PC-3 (cell line): ENCODE measurements around the gene KCND3. TPM values are rescaled to one million over a fixed set of nuclear protein-coding genes. Genes with fewer than 3 reads are reported as not detected.

Source experiments
- ATAC-seq: fragments of 200-7000 bp; cut with Tn5 transposase; 2 replicates; pipeline ENCODE4 v1.9.1; 2020; ENCODE audit warnings: mild to moderate bottlenecking, moderate library complexity
- BruUV-seq: library from RNA; stranded (reverse); fragments of 400-500 nt; replicated peaks from 2 replicates; lab custom pipeline; 2021; lab: Mats Ljungman, UMichigan
- CTCF ChIA-PET: fragments of 300-600 bp; sonication (Branson Sonifier 250); formaldehyde crosslinking; loops from one replicate; lab custom pipeline; 2022; ENCODE audit warnings: antibody characterized with exemption; lab: Charles Lee
- POLR2A ChIA-PET: fragments of 300-600 bp; sonication (Branson Sonifier 250); formaldehyde crosslinking; loops from one replicate; lab custom pipeline; 2022; ENCODE audit warnings: antibody characterized with exemption; ENCODE audit not compliant: unreplicated experiment; lab: Charles Lee
- DNase-seq: peaks from one replicate; pipeline ENCODE4 v3.0.0-alpha.2; 2015
- H2AFZ ChIP-seq: fragments of 300-600 bp; sonication (generic); 2 replicates; pipeline ENCODE4 v1.6.0; 2016; ENCODE audit warnings: antibody characterized with exemption, low read length
- H3F3A ChIP-seq: fragments of 300-600 bp; sonication (generic); one replicate; pipeline ENCODE4 v1.6.0; 2017; ENCODE audit warnings: antibody characterized with exemption, low read length, control low read depth, mild to moderate bottlenecking; ENCODE audit not compliant: unreplicated experiment
- H3K27ac ChIP-seq: fragments of 300-600 bp; sonication (generic); 2 replicates; pipeline ENCODE4 v1.5.1; 2016; ENCODE audit warnings: mild to moderate bottlenecking, low read length
- H3K27me3 ChIP-seq: fragments of 300-600 bp; sonication (generic); 2 replicates; pipeline ENCODE4 v1.6.1; 2016; ENCODE audit warnings: low read length, mixed read lengths
- H3K36me3 ChIP-seq: fragments of 300-600 bp; sonication (generic); 2 replicates; pipeline ENCODE4 v1.6.1; 2016; ENCODE audit warnings: low read depth, mixed run types, low read length, mixed read lengths
- H3K4me1 ChIP-seq: fragments of 300-600 bp; sonication (generic); 2 replicates; pipeline ENCODE4 v1.5.1; 2016; ENCODE audit warnings: low read length; ENCODE audit not compliant: insufficient read depth
- H3K4me2 ChIP-seq: fragments of 300-600 bp; sonication (generic); 2 replicates; pipeline ENCODE4 v1.6.0; 2016; ENCODE audit warnings: low read length
- H3K4me3 ChIP-seq: fragments of 300-600 bp; sonication (generic); 2 replicates; pipeline ENCODE4 v1.5.1; 2016; ENCODE audit warnings: mild to moderate bottlenecking, low read length, mixed read lengths
- H3K79me2 ChIP-seq: fragments of 300-600 bp; sonication (generic); 2 replicates; pipeline ENCODE4 v1.6.1; 2017; ENCODE audit warnings: low read length, mixed read lengths
- H3K9ac ChIP-seq: fragments of 300-600 bp; sonication (generic); 2 replicates; pipeline ENCODE4 v1.6.0; 2016; ENCODE audit warnings: mild to moderate bottlenecking, low read length
- H3K9me2 ChIP-seq: fragments of 300-600 bp; sonication (generic); replicated peaks from 2 replicates; pipeline ENCODE4 v1.6.1; 2016; ENCODE audit warnings: mixed run types, low read length, mixed read lengths
- H3K9me3 ChIP-seq: fragments of 300-600 bp; sonication (generic); 2 replicates; pipeline ENCODE4 v1.6.1; 2016; ENCODE audit warnings: low read length, mixed read lengths
- H4K20me1 ChIP-seq: fragments of 300-600 bp; sonication (generic); 2 replicates; pipeline ENCODE4 v1.6.1; 2016; ENCODE audit warnings: low read length, mixed read lengths
- CTCF ChIP-seq: fragments of 300-600 bp; sonication (generic); conservative IDR thresholded peaks from 2 replicates; pipeline ENCODE4 v1.5.1; 2017; ENCODE audit warnings: antibody characterized with exemption, low read depth, mild to moderate bottlenecking, low read length
- EZH2 ChIP-seq: fragments of 300-600 bp; sonication (generic); IDR thresholded peaks from one replicate; pipeline ENCODE4 v1.6.1; 2017; ENCODE audit warnings: antibody characterized with exemption, mild to moderate bottlenecking, low read length; ENCODE audit not compliant: unreplicated experiment
- EZH2phosphoT487 ChIP-seq: fragments of 300-600 bp; sonication (generic); IDR thresholded peaks from 2 replicates; pipeline ENCODE4 v1.6.1; 2018; ENCODE audit warnings: mild to moderate bottlenecking, antibody characterized with exemption, low read length, borderline replicate concordance
- intact Hi-C: fragments of 100-400 bp; cut with micrococcal nuclease; formaldehyde crosslinking; loops from 2 replicates; pipeline ENCODE4 v1.9.0; 2023
- total RNA-seq: library from RNA; depleted of rRNA; stranded (reverse); fragments of >200 nt; gene quantifications from 2 replicates; pipeline ENCODE4 v1.2.3, GENCODE V29; 2014

Gene KCND3
- total RNA-seq, 1 experiment from 2014 or later = not detected

- no peaks in the 10 kb centered on the region for H3F3A ChIP-seq
- no peaks in the 10 kb centered on the region for H3K4me1 ChIP-seq
- no peak for ATAC-seq
- intact Hi-C loops = no loop called here
- H2AFZ ChIP-seq = no peak overlapping the region
- TF ChIP-seq CTCF = no peak
- TF ChIP-seq EZH2 = no peak
- no peak for TF ChIP-seq EZH2phosphoT487
- H3K9me2 ChIP-seq = no peaks in the 10 kb centered on the region
- CTCF ChIA-PET = no interaction called here
- H3K27ac ChIP-seq = no peak overlapping the region
- H3K27me3 ChIP-seq = peaks cover 83% of the 10 kb centered on the region
- H3K36me3 ChIP-seq = no peaks in the 10 kb centered on the region
- no peak for DNase-seq
- POLR2A ChIA-PET = no interaction called here
- H4K20me1 ChIP-seq = no peaks in the 10 kb centered on the region
- no peak overlapping the region for H3K4me2 ChIP-seq
- no peaks in the 10 kb centered on the region for H3K9me3 ChIP-seq
- no peak overlapping the region for H3K9ac ChIP-seq
- H3K4me3 ChIP-seq = no peak overlapping the region
- no peaks in the 10 kb centered on the region for H3K79me2 ChIP-seq
- no TSS peak for BruUV-seq
Observed at GRCh38 chr1:111804776-111805175, 184.7 kb downstream of the KCND3 start.

GRCh38 chr1:111803951-111804350, 185.5 kb downstream of the KCND3 start:
- Histone ChIP-seq H3K9ac (no peak overlapping the region), H3K27ac (no peak overlapping the region), H3K9me2 (no peaks in the 10 kb centered on the region), H3K9me3 (no peaks in the 10 kb centered on the region), H4K20me1 (no peaks in the 10 kb centered on the region), H3K79me2 (no peaks in the 10 kb centered on the region), H3K36me3 (no peaks in the 10 kb centered on the region), H3K4me1 (no peaks in the 10 kb centered on the region), H3K4me3 (no peak overlapping the region), H3F3A (no peaks in the 10 kb centered on the region), H3K4me2 (no peak overlapping the region), H2AFZ (no peak overlapping the region), H3K27me3 (peaks cover 91% of the 10 kb centered on the region)
- no peak for DNase-seq
- intact Hi-C loops = no loop called here
- CTCF ChIA-PET = no interaction called here
- POLR2A ChIA-PET = no interaction called here
- no TSS peak for BruUV-seq
- TF ChIP-seq EZH2phosphoT487 (no peak), CTCF (no peak)
- no peak for ATAC-seq

- ATAC-seq (no peak), DNase-seq (no peak)
- H3K36me3 ChIP-seq = no peaks in the 10 kb centered on the region
- no peak overlapping the region for H3K27ac ChIP-seq
- no peak overlapping the region for H2AFZ ChIP-seq
- H3K4me3 ChIP-seq = no peak overlapping the region
- TF ChIP-seq EZH2 (no peak), CTCF (no peak), EZH2phosphoT487 (no peak)
- H3K9ac ChIP-seq = no peak overlapping the region
- CTCF ChIA-PET = no interaction called here
- H3K9me2 ChIP-seq = no peaks in the 10 kb centered on the region
- no TSS peak for BruUV-seq
- H3K4me1 ChIP-seq = no peaks in the 10 kb centered on the region
- H3K4me2 ChIP-seq = no peak overlapping the region
- H4K20me1 ChIP-seq = no peaks in the 10 kb centered on the region
- H3F3A ChIP-seq = no peaks in the 10 kb centered on the region
- POLR2A ChIA-PET = no interaction called here
- H3K27me3 ChIP-seq = peaks cover 90% of the 10 kb centered on the region
- H3K79me2 ChIP-seq = no peaks in the 10 kb centered on the region
- intact Hi-C loops = no loop called here
- H3K9me3 ChIP-seq = no peaks in the 10 kb centered on the region
Observed at GRCh38 chr1:111802984-111803383, 186.5 kb downstream of the KCND3 start.
